HL-60 (cell line): ENCODE data around the gene DNAAF5.

Experiments
- DNase-seq, 2 experiments: peaks; one replicate each; pipeline ENCODE4 v3.0.0-alpha.2; 2010 to 2020; ENCODE audit warnings: low read depth in 1 of 2, low spot score in 1 of 2
- H3K27ac ChIP-seq: fragments of 250-450 bp; sonication (Bioruptor Pico); replicated peaks from 2 replicates; pipeline ENCODE4 v1.5.1; 2020; ENCODE audit warnings: mild to moderate bottlenecking, moderate library complexity
- H3K27me3 ChIP-seq: fragments of 250-450 bp; sonication (Bioruptor Pico); 2 replicates; pipeline ENCODE4 v1.5.1; 2021; ENCODE audit warnings: mild to moderate bottlenecking, moderate library complexity; ENCODE audit not compliant: insufficient read depth, poor library complexity, severe bottlenecking
- H3K4me3 ChIP-seq: replicated peaks from 2 replicates; pipeline ENCODE4 v1.5.1; 2011; ENCODE audit warnings: mild to moderate bottlenecking, control low read depth, low read length; ENCODE audit not compliant: insufficient read depth
- GABPA ChIP-seq: IDR thresholded peaks from 2 replicates; pipeline ENCODE4 v1.6.1; 2012; ENCODE audit warnings: low read depth
- POLR2AphosphoS5 ChIP-seq: IDR thresholded peaks from 2 replicates; pipeline ENCODE4 v1.6.1; 2012; ENCODE audit warnings: low read depth
- SPI1 ChIP-seq: IDR thresholded peaks from 2 replicates; pipeline ENCODE4 v1.6.1; 2012; ENCODE audit warnings: low read depth, mild to moderate bottlenecking, borderline replicate concordance
- TF ChIP-seq, protein P1 (sequence below): IDR thresholded peaks from 2 replicates; pipeline ENCODE4 v1.6.1; 2012; ENCODE audit warnings: low read depth; ENCODE audit not compliant: insufficient replicate concordance
- TF ChIP-seq, protein P2 (sequence below): IDR thresholded peaks from one replicate; pipeline ENCODE4 v1.5.1; 2011; ENCODE audit warnings: low read length, control low read depth, inconsistent platforms; ENCODE audit not compliant: insufficient read depth

The DNAAF5 gene

DNA sequence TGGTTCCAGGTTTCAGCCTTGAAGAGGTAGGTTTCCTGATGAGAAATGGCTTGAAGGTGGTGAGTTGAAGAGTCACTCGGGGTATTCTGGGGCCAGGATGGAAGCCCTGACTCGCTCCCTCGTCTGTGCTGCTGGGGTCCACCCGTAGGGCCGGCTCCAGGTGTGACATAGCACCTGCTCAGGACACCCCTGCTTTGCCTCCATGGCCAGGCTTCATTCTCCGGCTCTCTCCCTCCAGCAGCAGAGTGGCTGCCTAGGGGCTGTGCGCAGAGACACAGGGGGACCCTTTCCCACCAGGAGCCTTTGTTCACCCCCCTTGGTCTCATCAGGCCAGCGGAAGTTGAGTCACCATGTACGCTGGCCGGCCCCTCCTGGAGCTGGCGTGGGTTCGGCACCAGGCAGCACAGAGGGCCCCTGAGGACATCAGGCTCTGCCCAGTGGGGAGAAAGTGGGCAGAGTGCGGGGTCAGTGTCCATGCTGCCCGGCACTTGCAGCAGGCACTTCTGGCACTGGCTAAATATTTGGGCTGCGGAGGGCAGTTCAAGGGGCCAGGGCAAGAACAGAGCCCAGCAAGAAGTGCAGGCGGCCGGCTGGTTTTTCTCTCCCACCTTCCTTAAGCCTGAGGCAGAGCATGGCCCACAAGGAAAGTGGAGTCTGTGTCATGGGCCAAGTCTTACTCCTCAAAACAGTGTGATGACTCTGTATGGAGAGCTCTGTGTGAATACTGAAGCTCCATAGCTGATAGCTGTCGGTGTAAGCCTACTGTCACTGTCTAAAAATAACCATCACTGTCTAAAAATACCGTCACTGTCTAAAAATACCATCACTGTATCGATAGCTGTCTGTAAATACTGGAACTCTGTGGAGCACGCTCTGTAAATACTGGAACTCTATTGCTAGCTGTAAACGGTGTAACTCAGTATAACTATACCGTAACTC lies 4.3 kb downstream of the DNAAF5 start:
- TF ChIP-seq SPI1 (no peak), GABPA (no peak), POLR2AphosphoS5 (no peak)
- TF ChIP-seq, protein P1, sequence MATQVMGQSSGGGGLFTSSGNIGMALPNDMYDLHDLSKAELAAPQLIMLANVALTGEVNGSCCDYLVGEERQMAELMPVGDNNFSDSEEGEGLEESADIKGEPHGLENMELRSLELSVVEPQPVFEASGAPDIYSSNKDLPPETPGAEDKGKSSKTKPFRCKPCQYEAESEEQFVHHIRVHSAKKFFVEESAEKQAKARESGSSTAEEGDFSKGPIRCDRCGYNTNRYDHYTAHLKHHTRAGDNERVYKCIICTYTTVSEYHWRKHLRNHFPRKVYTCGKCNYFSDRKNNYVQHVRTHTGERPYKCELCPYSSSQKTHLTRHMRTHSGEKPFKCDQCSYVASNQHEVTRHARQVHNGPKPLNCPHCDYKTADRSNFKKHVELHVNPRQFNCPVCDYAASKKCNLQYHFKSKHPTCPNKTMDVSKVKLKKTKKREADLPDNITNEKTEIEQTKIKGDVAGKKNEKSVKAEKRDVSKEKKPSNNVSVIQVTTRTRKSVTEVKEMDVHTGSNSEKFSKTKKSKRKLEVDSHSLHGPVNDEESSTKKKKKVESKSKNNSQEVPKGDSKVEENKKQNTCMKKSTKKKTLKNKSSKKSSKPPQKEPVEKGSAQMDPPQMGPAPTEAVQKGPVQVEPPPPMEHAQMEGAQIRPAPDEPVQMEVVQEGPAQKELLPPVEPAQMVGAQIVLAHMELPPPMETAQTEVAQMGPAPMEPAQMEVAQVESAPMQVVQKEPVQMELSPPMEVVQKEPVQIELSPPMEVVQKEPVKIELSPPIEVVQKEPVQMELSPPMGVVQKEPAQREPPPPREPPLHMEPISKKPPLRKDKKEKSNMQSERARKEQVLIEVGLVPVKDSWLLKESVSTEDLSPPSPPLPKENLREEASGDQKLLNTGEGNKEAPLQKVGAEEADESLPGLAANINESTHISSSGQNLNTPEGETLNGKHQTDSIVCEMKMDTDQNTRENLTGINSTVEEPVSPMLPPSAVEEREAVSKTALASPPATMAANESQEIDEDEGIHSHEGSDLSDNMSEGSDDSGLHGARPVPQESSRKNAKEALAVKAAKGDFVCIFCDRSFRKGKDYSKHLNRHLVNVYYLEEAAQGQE = no peak
- TF ChIP-seq, protein P2, sequence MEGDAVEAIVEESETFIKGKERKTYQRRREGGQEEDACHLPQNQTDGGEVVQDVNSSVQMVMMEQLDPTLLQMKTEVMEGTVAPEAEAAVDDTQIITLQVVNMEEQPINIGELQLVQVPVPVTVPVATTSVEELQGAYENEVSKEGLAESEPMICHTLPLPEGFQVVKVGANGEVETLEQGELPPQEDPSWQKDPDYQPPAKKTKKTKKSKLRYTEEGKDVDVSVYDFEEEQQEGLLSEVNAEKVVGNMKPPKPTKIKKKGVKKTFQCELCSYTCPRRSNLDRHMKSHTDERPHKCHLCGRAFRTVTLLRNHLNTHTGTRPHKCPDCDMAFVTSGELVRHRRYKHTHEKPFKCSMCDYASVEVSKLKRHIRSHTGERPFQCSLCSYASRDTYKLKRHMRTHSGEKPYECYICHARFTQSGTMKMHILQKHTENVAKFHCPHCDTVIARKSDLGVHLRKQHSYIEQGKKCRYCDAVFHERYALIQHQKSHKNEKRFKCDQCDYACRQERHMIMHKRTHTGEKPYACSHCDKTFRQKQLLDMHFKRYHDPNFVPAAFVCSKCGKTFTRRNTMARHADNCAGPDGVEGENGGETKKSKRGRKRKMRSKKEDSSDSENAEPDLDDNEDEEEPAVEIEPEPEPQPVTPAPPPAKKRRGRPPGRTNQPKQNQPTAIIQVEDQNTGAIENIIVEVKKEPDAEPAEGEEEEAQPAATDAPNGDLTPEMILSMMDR = no peak
- H3K27me3 ChIP-seq = no peaks in the 10 kb centered on the region
- no peak overlapping the region for H3K4me3 ChIP-seq
- DNase-seq = no peak
- no peak overlapping the region for H3K27ac ChIP-seq

DNA sequence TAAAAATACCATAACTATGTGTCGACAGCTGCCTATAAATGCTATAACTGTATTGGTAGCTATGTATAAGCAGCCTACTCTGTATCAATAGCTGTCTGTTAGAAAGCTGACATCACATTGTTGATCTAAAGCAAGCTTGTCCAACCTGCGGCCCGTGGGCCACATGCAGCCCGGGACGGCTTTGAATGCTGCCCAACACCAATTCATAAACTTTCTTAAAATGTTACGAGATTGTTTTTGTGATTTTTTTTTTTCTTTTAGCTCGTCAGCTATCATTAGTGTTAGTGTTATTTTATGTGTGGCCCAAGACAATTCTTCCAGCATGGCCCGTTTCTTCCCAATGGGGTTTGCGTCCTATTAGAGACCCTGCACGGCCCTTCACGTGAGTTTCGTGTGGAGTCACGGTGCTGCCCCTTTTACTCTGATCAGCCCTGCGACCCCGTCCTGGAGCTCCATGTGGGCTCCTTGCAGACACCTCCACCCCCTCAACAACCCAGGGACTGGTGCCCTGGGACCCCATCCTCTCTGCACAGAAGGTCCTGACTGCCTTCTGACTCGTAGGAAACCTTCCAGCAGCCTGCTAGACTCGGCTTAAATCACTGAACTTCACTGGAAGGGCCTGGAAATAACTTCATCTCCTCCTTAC lies 5.1 kb downstream of the DNAAF5 start:
- Histone ChIP-seq H3K27ac (no peak overlapping the region), H3K4me3 (no peak overlapping the region), H3K27me3 (no peaks in the 10 kb centered on the region)
- DNase-seq = no peak
- TF ChIP-seq GABPA (no peak), SPI1 (no peak), POLR2AphosphoS5 (no peak)
- TF ChIP-seq, protein P1 = no peak
- TF ChIP-seq, protein P2 = no peak

DNA sequence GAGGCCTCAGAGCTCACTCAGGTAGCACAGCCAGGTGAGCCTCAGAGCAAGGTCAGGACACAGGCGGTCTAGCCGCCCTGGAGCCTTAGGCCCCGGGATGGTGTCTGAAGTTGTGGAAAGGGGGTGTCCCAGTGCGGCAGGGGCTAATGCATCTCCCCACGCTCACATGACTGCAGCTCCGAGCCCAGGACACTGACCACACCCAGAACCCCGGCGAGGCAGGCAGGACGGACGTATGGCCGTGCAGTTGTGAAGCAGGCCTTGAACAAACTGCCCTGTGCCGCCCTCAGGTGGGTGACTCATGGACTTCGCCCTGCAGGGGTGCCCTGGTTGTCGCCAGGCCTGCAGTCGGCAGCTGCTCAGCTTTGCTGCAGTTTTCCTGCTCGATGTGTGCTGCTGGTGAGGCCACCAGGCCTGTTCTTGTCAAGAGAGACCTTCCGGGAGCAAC lies 5.6 kb downstream of the DNAAF5 start:
- TF ChIP-seq, protein P1 = no peak
- H3K27me3 ChIP-seq = no peaks in the 10 kb centered on the region
- no peak for DNase-seq
- H3K27ac ChIP-seq = no peak overlapping the region
- no peak overlapping the region for H3K4me3 ChIP-seq
